ENCODE data around the gene IL17A. TPM values are rescaled to one million over a fixed set of nuclear protein-coding genes. Genes with fewer than 3 reads are reported as not detected.
A peak's percentile ranks its signal among the peaks of the same experiment; 100 is the strongest.

IL17A gene
- total and polyA plus RNA-seq, 12 donors = not detected

GRCh38 chr6:52233005-52233404 is 46.8 kb downstream of the IL17A start:
- H3K27me3 ChIP-seq = peaks cover 0 to 9% (median 0%) of the 10 kb centered on the region in 7 donors
- no peak overlapping the region for H3K27ac ChIP-seq
- no peaks in the 10 kb centered on the region for H3K36me3 ChIP-seq
- ATAC-seq (no peak), DNase-seq (no peak)
- 55 to 57% methylated on average over 4 of the region's 4 CpGs for WGBS, 2 donors
- H3K9me3 ChIP-seq = no peaks in the 10 kb centered on the region
- no peak for TF ChIP-seq CTCF (IDR thresholded peaks at IDR 0.05)
- intact Hi-C loops (cut with DNase I) = loop anchor here in 3 of 10 donors (5.0 to 10.0 kb wide), 2 partner anchors 68 to 71 kb away; no protein-coding TSS in a partner anchor
- H3K4me3 ChIP-seq = no peak overlapping the region
- H3K4me1 ChIP-seq = no peaks in the 10 kb centered on the region

- peak in 3 of 8 donors; percentile 33 to 49 (median 49) for ATAC-seq
- Histone ChIP-seq H3K4me1 (no peaks in the 10 kb centered on the region), H3K36me3 (no peaks in the 10 kb centered on the region), H3K27me3 (peaks cover 0 to 9% (median 0%) of the 10 kb centered on the region in 7 donors), H3K9me3 (no peaks in the 10 kb centered on the region), H3K27ac (no peak overlapping the region), H3K4me3 (no peak overlapping the region)
- 44 to 47% methylated on average over 15 of the region's 15 CpGs for WGBS, 2 donors
- DNase-seq = no peak
- peak in 8 of 9 donors; percentile 12 to 56 (median 50) for TF ChIP-seq CTCF (IDR thresholded peaks at IDR 0.05)
- intact Hi-C loops (cut with DNase I) = loop anchor here in 4 of 10 donors (2.0 to 10.0 kb wide), 3 partner anchors 69 to 72 kb away; no protein-coding TSS in a partner anchor
These were observed 48.0 kb downstream of the IL17A start for GRCh38 chr6:52233975-52234823.

Small RNA genes lying within 50 kb of the gene (microRNA-seq; reads per million reads assigned to microRNA genes)
- 0 to 5.6 reads per million in 2 donors for gene MIR133B
- gene MIR206 = 0 to 0.51 reads per million in 2 donors

Other genes with a start within 250 kb of the IL17A start
- gene PKHD1, start 98.8 kb upstream of the IL17A start, total RNA-seq = under 1 TPM in 4 of 10 donors, not detected in 6; 0.02 to 0.07 (median 0.03) TPM
- gene PKHD1, start 98.8 kb upstream of the IL17A start, polyA plus RNA-seq = under 1 TPM in 1 of 2 donors, not detected in 1; under 0.01 TPM
- not detected for gene IL17F, start 58.1 kb downstream of the IL17A start, total RNA-seq
- not detected for gene IL17F, start 58.1 kb downstream of the IL17A start, polyA plus RNA-seq
- gene MCM3, start 98.4 kb downstream of the IL17A start, total RNA-seq = 10 to 100 TPM; 18.0 to 28.5 (median 25.9) TPM
- 10 to 100 TPM in 1 of 2 donors, 1 to 10 TPM in 1; 9.7 to 29.7 TPM for gene MCM3, start 98.4 kb downstream of the IL17A start, polyA plus RNA-seq
- 1 to 10 TPM; 1.5 to 6.3 (median 3.0) TPM for gene PAQR8, start 175.8 kb downstream of the IL17A start, total RNA-seq
- gene PAQR8, start 175.8 kb downstream of the IL17A start, polyA plus RNA-seq = 1 to 10 TPM; 1.0 to 2.4 TPM
- gene EFHC1, start 234.0 kb downstream of the IL17A start, total RNA-seq = 1 to 10 TPM; 3.3 to 7.6 (median 5.8) TPM
- 10 to 100 TPM in 1 of 2 donors, 1 to 10 TPM in 1; 3.9 to 14.3 TPM for gene EFHC1, start 234.0 kb downstream of the IL17A start, polyA plus RNA-seq